ENCODE data around the gene RABGAP1L.
A peak's percentile ranks its signal among the peaks of the same experiment; 100 is the strongest.
"Not testable (repeated sequence)": the region's sequence is repeated elsewhere in the genome, so short reads cannot be mapped to it uniquely, and the experiment has no call there.

The RABGAP1L gene

GRCh38 chr1:174623324-174624035, 464.2 kb downstream of the RABGAP1L start:
- no peak for DNase-seq

GRCh38 chr1:174626031-174627025, 467.0 kb downstream of the RABGAP1L start:
- DNase-seq = no peak

GRCh38 chr1:174637487-174637886, 478.2 kb downstream of the RABGAP1L start:
- no peak for DNase-seq

GRCh38 chr1:174639461-174639860, 480.1 kb downstream of the RABGAP1L start:
- DNase-seq = no peak

- DNase-seq = no peak
Observed at GRCh38 chr1:174640783-174641182, 481.5 kb downstream of the RABGAP1L start.

GRCh38 chr1:174642393-174642792, 483.1 kb downstream of the RABGAP1L start:
- no peak for DNase-seq

- DNase-seq = no peak
Observed at GRCh38 chr1:174643206-174643605, 483.9 kb downstream of the RABGAP1L start.

GRCh38 chr1:174649572-174649971, 490.3 kb downstream of the RABGAP1L start:
- DNase-seq = not testable (repeated sequence)

- DNase-seq = no peak
Observed at GRCh38 chr1:174652569-174653280, 493.4 kb downstream of the RABGAP1L start.

- DNase-seq = no peak
Observed at GRCh38 chr1:174654560-174654959, 495.2 kb downstream of the RABGAP1L start.

GRCh38 chr1:174656409-174657059, 497.2 kb downstream of the RABGAP1L start:
- DNase-seq = no peak

- DNase-seq = no peak
Observed at GRCh38 chr1:174657411-174657810, 498.1 kb downstream of the RABGAP1L start.

- no peak for DNase-seq
Observed at GRCh38 chr1:174657893-174658292, 498.6 kb downstream of the RABGAP1L start.

GRCh38 chr1:174659823-174660222, 500.5 kb downstream of the RABGAP1L start:
- DNase-seq = no peak

GRCh38 chr1:174660476-174660875, 501.2 kb downstream of the RABGAP1L start:
- DNase-seq = no peak

- no peak for DNase-seq
Observed at GRCh38 chr1:174663358-174663757, 504.0 kb downstream of the RABGAP1L start.

GRCh38 chr1:174666248-174666647, 506.9 kb downstream of the RABGAP1L start:
- DNase-seq = no peak

- DNase-seq = no peak
Observed at GRCh38 chr1:174671826-174672225, 512.5 kb downstream of the RABGAP1L start.

- no peak for DNase-seq
Observed at GRCh38 chr1:174676856-174677255, 517.5 kb downstream of the RABGAP1L start.

GRCh38 chr1:174678657-174679056, 519.3 kb downstream of the RABGAP1L start:
- DNase-seq = no peak

GRCh38 chr1:174680101-174680500, 520.8 kb downstream of the RABGAP1L start:
- peak; percentile 9 for DNase-seq

GRCh38 chr1:174682419-174683008, 523.2 kb downstream of the RABGAP1L start:
- no peak for DNase-seq
